Stimulated activated naive CD8-positive, alpha-beta T cell treated with anti-CD3 and anti-CD28 coated beads, Interleukin-15, amount 100 ng/mL, for 72 hours (primary cell): Measurements from ENCODE around the gene MFN2.

ENCODE experiments used
- ATAC-seq: fragments of 150-1000 bp; cut with Tn5 transposase; 2 replicates; pipeline ENCODE4 v1.10.0; 2021; ENCODE audit warnings: mild to moderate bottlenecking, moderate library complexity
- DNase-seq, 2 donors: peaks; one replicate each; pipeline ENCODE4 v3.0.0; 2021 to 2022
- H3K27ac Mint-ChIP-seq, 2 donors: one replicate each; pipeline ENCODE4 v1.8.0; 2022; ENCODE audit warnings: mild to moderate bottlenecking in 2 of 2, mixed read lengths in 2 of 2, moderate library complexity in 2 of 2
- H3K27me3 Mint-ChIP-seq: one replicate; pipeline ENCODE4 v1.8.0; 2022; ENCODE audit warnings: mixed read lengths
- H3K4me1 Mint-ChIP-seq: one replicate; pipeline ENCODE4 v1.8.0; 2022; ENCODE audit warnings: mild to moderate bottlenecking, mixed read lengths
- H3K4me3 Mint-ChIP-seq, 2 donors: one replicate each; pipeline ENCODE4 v1.8.0; 2022; ENCODE audit warnings: mild to moderate bottlenecking in 2 of 2, mixed read lengths in 2 of 2, moderate library complexity in 1 of 2
- H3K9me3 Mint-ChIP-seq, 2 donors: one replicate each; pipeline ENCODE4 v1.8.0; 2022; ENCODE audit warnings: mixed read lengths in 2 of 2

The MFN2 gene

DNA sequence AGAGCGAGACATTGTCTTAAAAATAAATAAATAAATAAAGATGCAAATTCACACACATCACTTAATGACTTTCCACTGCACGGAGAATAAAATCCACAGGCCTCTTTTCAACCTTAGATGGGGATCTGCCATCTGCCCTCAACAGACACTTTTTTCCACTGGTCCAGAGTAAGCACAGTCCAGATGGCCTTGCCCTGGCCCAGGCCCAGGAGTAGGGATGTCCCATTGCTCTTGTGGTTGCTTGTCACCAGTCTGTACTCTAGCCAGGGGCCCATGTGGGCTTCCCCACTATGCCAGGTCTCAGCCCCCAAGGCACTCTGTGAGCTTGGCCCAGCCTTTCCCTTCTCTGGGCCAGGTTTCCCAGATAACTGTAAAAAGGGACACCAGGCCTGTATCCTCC lies 28.3 kb upstream of the MFN2 start:
- Mint-ChIP-seq H3K4me1 (no peaks in the 10 kb centered on the region), H3K27me3 (no peaks in the 10 kb centered on the region), H3K9me3 (no peaks in the 10 kb centered on the region), H3K4me3 (no peak overlapping the region), H3K27ac (no peak overlapping the region)
- DNase-seq (no peak), ATAC-seq (no peak)

DNA sequence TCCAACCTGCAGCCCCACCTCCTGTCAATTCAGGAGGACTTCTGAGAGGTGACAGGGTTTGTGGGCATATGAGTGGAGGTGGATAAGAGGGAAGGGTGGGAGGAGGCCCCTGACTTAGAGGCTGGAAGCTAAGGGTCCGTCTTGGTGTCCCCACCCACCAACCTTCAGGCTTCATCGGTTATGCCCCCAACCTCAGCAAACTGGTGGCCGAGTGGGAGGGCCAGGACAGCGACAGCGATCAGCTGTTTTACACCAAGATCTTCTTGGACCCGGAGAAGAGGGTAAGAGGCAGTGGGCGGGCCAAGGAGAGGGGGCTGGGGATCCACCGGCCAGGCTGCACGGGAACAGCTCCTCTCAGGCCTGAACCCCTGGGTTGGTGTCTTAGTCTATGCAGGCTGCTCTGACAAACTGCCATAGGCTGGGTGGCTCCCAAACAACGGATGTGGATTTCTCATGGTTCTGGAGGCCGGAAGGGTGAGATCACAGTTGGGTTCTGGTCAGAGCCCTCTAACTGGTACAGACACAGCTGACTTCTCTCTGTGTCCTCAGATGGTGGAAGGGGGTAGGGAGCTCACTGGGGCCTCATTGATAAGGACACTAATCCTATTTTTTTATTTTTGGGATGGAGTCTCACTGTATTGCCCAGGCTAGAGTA lies 27.7 kb upstream of the MFN2 start:
- ATAC-seq: no peak
- Mint-ChIP-seq H3K27me3 (no peaks in the 10 kb centered on the region), H3K9me3 (no peaks in the 10 kb centered on the region), H3K4me3 (no peak overlapping the region), H3K4me1 (no peaks in the 10 kb centered on the region), H3K27ac (no peak overlapping the region)
- DNase-seq: no peak

DNA sequence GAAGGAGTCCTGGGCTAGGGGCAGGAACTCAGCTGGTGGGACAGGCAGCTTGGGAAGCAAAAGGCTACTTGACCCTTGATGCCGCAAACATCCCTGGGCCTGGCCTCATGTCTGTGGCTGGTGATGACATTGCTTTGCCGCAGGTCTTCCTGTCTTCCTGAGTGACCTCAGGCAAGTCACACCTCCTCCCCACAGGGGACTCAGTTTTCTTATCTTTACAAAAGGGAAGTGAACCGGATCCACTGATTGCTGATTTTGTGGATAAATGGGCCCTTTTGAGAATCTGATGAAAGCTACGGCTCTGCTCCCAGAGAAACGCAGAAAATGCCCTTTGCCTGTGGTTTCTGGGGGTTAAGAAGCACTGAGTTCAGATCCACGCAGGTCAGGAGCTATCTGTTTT lies 25.0 kb upstream of the MFN2 start:
- no peak overlapping the region for H3K4me3 Mint-ChIP-seq

DNA sequence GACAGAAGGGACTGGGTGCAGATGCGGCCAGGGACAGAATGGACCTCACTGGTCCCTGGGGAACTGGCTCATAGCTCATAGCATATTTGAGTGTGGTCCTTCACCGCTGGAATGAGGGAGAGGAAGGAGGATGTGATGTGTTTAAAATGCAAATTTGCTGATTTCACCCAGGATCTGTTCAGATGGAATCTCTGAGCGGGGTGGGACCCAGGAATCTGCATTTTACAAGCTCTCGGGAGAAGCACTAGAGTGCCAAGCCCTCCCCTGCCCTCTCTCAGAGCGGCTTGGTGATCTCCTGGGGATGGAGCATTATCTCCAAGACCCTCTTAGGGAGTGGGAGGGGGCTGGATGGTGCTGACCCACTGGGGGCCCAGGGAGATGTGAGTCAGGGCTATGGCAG lies 22.8 kb upstream of the MFN2 start:
- DNase-seq: no peak
- Mint-ChIP-seq H3K27me3 (no peaks in the 10 kb centered on the region), H3K4me1 (no peaks in the 10 kb centered on the region), H3K4me3 (no peak overlapping the region), H3K27ac (no peak overlapping the region), H3K9me3 (no peaks in the 10 kb centered on the region)
- no peak for ATAC-seq

More for the DNA sequence above, 25.0 kb upstream of the MFN2 start:
- Mint-ChIP-seq H3K9me3 (no peaks in the 10 kb centered on the region), H3K4me1 (no peaks in the 10 kb centered on the region), H3K27me3 (no peaks in the 10 kb centered on the region), H3K27ac (no peak overlapping the region)
- no peak for ATAC-seq
- no peak for DNase-seq

DNA sequence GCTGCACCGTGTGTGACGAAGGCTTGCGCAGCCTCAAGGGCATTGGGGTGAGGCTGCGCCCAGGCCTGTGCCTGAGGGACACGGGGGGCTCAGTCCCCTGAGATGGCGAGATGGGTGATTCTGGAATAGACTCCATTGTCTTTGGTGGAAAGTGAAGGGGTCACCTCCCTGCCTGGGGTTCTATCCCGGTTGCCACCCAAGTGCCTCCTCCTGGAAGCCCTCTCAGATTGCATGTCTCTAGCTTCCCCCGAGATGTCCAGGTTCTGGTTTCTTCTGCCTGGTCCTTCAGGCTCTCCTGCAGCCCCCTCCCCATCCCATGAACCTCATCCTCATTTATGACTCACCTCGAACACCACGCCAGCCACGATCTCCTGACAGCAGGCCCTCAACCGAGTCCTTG lies 22.3 kb upstream of the MFN2 start:
- H3K4me1 Mint-ChIP-seq: no peaks in the 10 kb centered on the region
- H3K4me3 Mint-ChIP-seq: no peak overlapping the region
- no peaks in the 10 kb centered on the region for H3K27me3 Mint-ChIP-seq
- H3K9me3 Mint-ChIP-seq: no peaks in the 10 kb centered on the region
- DNase-seq: no peak
- ATAC-seq: no peak
- no peak overlapping the region for H3K27ac Mint-ChIP-seq

DNA sequence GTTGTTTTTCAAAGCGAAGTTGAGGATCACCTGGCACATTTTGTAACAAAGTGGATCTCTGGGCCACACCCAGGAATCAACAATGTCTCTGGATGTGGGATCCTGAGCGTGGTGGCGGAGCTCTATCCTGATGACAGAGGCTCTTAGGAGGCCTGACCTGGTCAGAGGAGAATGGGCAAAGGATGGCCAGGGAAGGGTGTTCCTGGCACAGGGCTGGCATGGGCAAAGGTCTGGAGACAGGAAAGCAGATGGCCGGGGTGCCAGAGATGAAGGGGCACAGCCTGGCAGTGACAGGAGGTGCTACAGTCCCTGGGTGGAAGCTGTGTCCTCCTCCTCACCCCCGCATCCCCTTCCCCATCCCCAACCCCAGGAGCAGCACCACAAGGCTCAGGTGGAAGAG lies 20.0 kb upstream of the MFN2 start:
- Mint-ChIP-seq H3K27me3 (no peaks in the 10 kb centered on the region), H3K4me3 (no peak overlapping the region), H3K4me1 (no peaks in the 10 kb centered on the region), H3K27ac (peak overlapping the region in 1 of 2 donors; percentile 32), H3K9me3 (no peaks in the 10 kb centered on the region)
- DNase-seq (no peak), ATAC-seq (no peak)

DNA sequence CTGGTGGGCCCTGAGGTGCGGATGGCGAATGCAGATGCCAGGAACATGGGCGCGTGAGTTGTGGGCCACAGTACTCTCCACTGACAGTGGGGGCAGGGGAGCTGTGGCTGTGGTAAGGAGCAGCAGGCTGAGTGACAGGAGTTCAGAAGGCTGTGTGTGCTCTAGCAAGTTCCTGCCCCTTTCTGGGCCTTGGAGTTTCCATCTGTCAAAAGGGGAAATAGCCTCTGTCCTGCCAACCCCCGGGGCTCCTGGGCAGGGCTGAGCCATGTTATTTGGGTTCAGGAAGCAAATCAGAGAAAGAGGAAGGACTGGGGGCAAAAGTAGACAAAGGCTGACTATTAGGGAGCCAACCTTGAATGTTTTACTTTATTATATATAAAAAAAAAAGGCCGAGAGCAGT lies 19.5 kb upstream of the MFN2 start:
- DNase-seq (no peak), ATAC-seq (no peak)
- Mint-ChIP-seq H3K4me1 (no peaks in the 10 kb centered on the region), H3K4me3 (no peak overlapping the region), H3K27me3 (no peaks in the 10 kb centered on the region), H3K27ac (peak overlapping the region in 1 of 2 donors; percentile 32), H3K9me3 (no peaks in the 10 kb centered on the region)

DNA sequence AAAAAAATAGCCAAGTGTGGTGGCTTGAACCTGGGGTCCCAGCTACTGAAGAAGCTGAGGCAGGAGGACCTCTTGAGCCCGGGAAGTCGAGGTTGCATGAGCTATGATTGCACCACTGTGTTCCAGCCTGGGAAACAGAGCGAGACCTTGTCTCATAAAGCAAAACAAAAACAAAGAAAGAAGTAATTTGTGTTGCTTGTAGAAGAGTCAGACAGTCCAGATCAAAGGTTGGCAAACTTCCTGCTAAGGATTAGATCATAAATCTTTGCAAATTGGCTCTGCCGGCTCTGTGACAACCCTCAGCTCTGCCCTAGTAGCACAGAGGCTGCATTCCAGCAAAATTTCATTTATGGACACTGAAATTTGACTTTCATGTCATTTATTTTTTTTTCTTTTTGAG lies 19.0 kb upstream of the MFN2 start:
- H3K4me1 Mint-ChIP-seq: no peaks in the 10 kb centered on the region
- ATAC-seq (no peak), DNase-seq (no peak)
- no peak overlapping the region for H3K27ac Mint-ChIP-seq
- H3K9me3 Mint-ChIP-seq: no peaks in the 10 kb centered on the region
- H3K4me3 Mint-ChIP-seq: no peak overlapping the region
- no peaks in the 10 kb centered on the region for H3K27me3 Mint-ChIP-seq

DNA sequence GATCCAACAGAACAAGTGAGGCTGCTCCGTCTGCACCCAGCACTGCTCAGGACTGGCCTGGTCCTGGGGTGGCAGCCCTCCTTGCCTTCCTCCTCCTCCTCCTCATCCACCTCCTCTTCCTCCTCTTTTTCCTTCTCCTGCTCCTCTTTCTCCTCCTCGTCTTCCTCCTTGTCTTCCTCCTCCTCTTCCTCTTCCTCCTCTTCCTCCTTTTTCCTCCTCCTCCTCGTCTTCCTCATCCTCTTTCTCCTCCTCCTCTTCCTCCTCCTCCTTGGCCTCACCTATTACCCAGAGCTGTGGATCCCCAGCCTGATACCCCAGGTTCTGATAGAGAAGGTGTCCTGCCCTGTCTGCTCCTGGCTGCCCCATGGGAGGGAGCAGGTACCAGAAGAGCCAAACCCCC lies 16.6 kb upstream of the MFN2 start:
- Mint-ChIP-seq H3K4me3 (no peak overlapping the region), H3K27ac (peak overlapping the region; percentile 8 to 25), H3K9me3 (no peaks in the 10 kb centered on the region), H3K4me1 (no peaks in the 10 kb centered on the region), H3K27me3 (no peaks in the 10 kb centered on the region)
- no peak for DNase-seq
- ATAC-seq: no peak

DNA sequence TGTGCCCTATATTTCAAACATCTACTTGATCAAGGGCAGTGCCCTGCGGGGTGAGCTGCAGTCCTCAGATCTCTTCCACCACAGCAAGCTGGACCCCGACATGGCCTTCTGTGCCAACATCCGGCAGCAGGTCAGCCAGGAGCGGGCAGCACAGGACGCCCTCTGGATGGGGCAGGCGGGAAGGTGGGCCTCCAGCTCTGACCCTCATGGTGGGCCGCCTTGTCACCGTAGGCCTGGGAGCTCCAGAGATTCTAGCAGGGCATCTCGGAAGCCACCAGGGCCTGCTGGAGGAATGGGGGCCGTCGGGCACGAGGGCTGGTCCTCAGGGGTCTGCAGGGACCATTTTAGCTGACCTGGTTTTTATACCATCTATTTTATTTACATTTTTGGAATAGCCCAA lies 15.6 kb upstream of the MFN2 start:
- ATAC-seq (no peak), DNase-seq (no peak)
- Mint-ChIP-seq H3K27ac (no peak overlapping the region), H3K27me3 (no peaks in the 10 kb centered on the region), H3K4me3 (no peak overlapping the region), H3K9me3 (no peaks in the 10 kb centered on the region), H3K4me1 (no peaks in the 10 kb centered on the region)

DNA sequence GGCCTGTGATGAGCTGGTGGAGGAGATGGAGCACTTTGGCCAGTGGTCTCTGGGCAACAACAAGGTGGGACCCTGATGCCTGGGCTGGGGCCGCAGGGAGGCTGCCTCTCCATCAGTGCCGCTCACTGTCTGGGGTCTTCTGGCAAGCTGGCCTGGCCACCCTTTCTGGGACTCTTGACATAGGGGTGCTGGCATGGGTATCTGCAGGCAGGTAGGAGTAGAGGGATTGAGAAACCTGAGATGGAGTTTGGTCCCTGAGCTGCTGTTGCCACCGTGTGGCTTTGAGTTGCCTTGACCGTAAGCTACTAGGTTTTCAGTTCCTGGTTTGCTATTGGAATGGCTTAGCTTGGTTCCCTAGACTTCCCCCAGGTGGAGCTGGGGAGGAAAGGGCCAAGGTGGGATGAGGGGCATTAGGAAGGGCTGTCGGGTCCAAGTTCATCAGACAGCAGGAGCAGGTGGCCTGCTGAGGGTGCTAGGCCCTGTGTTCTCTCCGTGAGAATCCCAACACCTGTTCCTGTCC lies 13.2 kb upstream of the MFN2 start:
- Mint-ChIP-seq H3K4me3 (no peak overlapping the region), H3K27ac (no peak overlapping the region), H3K9me3 (no peaks in the 10 kb centered on the region), H3K27me3 (no peaks in the 10 kb centered on the region), H3K4me1 (no peaks in the 10 kb centered on the region)
- ATAC-seq (no peak), DNase-seq (no peak)

DNA sequence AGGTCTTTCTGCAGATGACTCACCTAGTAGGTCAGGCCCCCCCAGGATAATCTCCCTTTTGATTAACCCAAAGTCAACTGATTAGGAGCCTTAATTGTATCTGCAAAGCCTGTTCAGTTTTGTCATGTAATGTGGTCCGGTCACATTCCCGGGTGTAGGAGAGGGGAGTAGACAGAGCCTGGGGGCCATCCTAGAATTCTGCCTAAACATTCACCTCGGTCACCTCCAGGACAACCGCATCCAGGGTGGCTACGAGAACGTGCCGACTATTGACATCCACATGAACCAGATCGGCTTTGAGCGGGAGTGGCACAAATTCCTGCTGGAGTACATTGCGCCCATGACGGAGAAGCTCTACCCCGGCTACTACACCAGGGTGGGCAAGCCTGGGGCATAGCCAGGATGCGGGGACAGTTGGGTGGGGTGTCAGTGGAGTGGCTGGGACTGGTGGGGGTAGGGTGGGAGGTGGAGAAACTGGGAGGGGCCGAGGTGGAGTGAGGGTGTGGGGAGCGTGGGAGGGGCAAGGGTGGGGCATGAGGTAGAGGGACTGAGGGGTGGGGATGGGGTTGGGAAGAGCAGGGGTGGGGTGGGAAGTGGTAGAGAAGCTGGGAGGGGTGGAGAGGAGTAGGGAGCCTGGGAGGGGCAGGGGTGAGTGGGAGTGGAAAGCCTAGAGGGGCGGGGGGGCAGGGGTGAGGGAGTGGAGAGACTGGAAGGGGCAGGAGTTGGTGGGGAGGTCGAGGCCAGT lies 9.6 kb upstream of the MFN2 start:
- DNase-seq (no peak), ATAC-seq (no peak)
- Mint-ChIP-seq H3K4me1 (peaks cover 22% of the 10 kb centered on the region), H3K27me3 (no peaks in the 10 kb centered on the region), H3K27ac (no peak overlapping the region), H3K9me3 (no peaks in the 10 kb centered on the region), H3K4me3 (no peak overlapping the region)

DNA sequence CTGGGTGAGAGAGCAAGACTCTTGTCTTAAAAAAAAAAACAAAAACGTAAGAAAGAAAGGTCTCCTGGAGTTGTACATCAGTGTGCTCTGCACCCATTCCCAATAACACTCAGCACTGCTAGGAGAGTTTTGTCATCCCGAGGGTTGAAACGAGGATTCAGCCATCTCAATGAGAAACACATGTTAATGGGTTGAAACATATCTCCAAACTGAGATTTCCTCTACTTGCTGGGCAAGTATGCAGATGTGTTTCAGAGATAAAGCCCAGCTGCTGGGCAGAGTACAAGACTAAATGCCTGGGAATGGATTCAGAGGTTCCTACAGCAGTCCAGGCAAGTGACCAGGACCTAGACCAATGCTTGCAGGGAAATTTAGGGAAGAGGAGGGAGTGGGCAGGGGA lies 2.6 kb upstream of the MFN2 start:
- no peak for DNase-seq
- peaks cover 44% of the 10 kb centered on the region for H3K4me1 Mint-ChIP-seq
- H3K27ac Mint-ChIP-seq: peak overlapping the region in 1 of 2 donors; percentile 57
- no peaks in the 10 kb centered on the region for H3K9me3 Mint-ChIP-seq
- H3K4me3 Mint-ChIP-seq: no peak overlapping the region
- no peaks in the 10 kb centered on the region for H3K27me3 Mint-ChIP-seq
- no peak for ATAC-seq

DNA sequence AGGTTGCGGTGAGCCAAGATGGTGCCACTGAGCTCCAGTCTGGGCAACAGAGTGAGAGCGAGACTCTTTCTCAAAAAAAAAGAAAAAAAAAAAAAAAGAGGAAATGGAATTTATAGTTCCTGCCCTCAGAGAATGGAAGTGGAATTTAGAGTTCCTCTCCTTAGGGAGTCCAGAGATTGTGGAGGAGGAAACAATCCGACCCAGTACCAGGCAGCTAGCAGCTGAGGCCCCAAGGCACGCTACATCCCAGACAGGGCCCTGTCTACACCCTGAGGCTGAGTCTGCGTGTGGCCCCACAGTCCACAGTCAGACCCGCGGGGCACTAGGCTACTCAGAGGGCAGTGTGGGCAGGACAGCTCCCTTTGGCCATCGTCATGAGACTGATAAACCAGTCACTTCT lies 1.9 kb upstream of the MFN2 start:
- no peak overlapping the region for H3K27ac Mint-ChIP-seq
- H3K4me1 Mint-ChIP-seq: peaks cover 43% of the 10 kb centered on the region
- DNase-seq (no peak), ATAC-seq (no peak)
- H3K9me3 Mint-ChIP-seq: no peaks in the 10 kb centered on the region
- no peak overlapping the region for H3K4me3 Mint-ChIP-seq
- no peaks in the 10 kb centered on the region for H3K27me3 Mint-ChIP-seq

DNA sequence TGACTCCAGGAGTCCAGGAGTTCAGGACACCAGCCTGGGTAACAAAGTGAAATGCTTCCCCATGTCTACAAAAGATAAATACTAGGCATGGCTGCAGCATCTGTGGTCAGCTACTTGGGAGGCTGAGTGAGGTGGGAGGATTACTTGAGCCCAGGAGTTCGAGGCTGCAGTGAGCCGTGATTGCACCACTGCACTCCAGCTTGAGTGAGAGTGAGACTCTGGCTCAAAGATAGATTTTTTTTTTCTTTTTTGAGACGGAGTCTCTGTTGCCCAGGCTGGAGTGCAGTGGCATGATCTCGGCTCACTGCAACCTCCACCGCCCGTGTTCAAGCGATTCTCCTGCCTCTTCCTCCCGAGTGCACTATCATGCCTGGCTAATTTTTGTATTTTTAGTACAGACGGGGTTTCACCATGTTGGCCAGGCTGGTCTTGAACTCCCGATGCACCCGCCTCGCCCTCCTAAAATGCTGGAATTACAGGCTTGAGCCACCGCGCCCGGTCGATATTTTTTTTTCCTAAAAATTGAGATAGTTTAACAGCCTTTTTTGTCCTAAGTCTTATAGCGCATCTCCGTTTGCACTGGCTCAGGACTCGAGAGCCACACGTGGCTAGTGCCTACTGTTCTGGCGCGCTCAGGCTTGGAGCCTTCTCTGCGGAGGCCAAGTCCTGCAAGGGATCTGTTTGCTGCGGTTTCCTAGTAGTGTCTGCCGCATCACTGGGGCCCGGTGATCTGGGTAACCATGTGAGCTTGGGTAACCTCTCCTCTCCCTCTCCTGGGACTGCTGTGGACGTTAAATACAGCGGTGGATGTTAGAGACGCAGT lies 1.0 kb upstream of the MFN2 start:
- H3K27ac Mint-ChIP-seq: peak overlapping the region in 1 of 2 donors; percentile 97
- H3K4me1 Mint-ChIP-seq: peaks cover 53% of the 10 kb centered on the region
- H3K4me3 Mint-ChIP-seq: peak overlapping the region; percentile 94 to 98
- no peaks in the 10 kb centered on the region for H3K9me3 Mint-ChIP-seq
- DNase-seq: no peak
- ATAC-seq: no peak
- no peaks in the 10 kb centered on the region for H3K27me3 Mint-ChIP-seq

DNA sequence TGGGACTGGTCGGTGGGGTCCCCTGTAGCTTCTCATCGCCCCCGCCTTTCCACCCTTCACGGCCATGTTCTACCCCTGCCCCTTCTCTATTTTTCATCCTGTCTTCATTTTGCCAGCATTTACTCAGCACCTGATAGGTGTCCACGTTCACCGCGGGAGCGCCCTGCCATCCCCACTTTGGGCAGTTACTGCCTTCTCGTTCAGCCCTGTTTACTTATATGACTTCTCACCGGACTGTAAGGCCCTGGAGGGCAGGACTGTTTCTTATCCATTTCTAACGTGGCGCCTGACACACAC lies 380 bp downstream of the MFN2 start:
- peak overlapping the region; percentile 95 to 97 for H3K27ac Mint-ChIP-seq
- no peaks in the 10 kb centered on the region for H3K9me3 Mint-ChIP-seq
- ATAC-seq (no peak), DNase-seq (no peak)
- H3K27me3 Mint-ChIP-seq: no peaks in the 10 kb centered on the region
- H3K4me3 Mint-ChIP-seq: peak overlapping the region; percentile 94 to 98
- H3K4me1 Mint-ChIP-seq: peaks cover 52% of the 10 kb centered on the region
